Cardiac muscle cell (in vitro differentiated cells and primary cell): ENCODE data around the gene SLC9B2. TPM values are rescaled to one million over a fixed set of nuclear protein-coding genes. Genes with fewer than 3 reads are reported as not detected.

Experiments
- DNase-seq, 2 donors: peaks; one replicate each; pipeline versions ENCODE4 v3.0.0 to v3.0.0-alpha.2; 2010 to 2017; ENCODE audit warnings: low read depth in 1 of 2, low spot score in 1 of 2
- H3K27ac ChIP-seq: fragments of 200-600 bp; sonication (generic); 2 replicates; pipeline ENCODE4 v1.5.1; 2016
- H3K27me3 ChIP-seq: fragments of 200-600 bp; sonication (generic); 2 replicates; pipeline ENCODE4 v1.6.0; 2016; ENCODE audit warnings: control low read depth
- H3K36me3 ChIP-seq: fragments of 200-600 bp; sonication (generic); 2 replicates; pipeline ENCODE4 v1.5.1; 2016; ENCODE audit warnings: control low read depth
- H3K4me1 ChIP-seq: fragments of 200-600 bp; sonication (generic); 2 replicates; pipeline ENCODE4 v1.8.1; 2017; ENCODE audit warnings: low read depth, mild to moderate bottlenecking, mixed run types
- H3K4me3 ChIP-seq: fragments of 200-600 bp; sonication (generic); 2 replicates; pipeline ENCODE4 v1.5.1; 2016; ENCODE audit warnings: mild to moderate bottlenecking
- H3K9me3 ChIP-seq: fragments of 200-600 bp; sonication (generic); 2 replicates; pipeline ENCODE4 v1.5.1; 2017; ENCODE audit warnings: low read depth, mild to moderate bottlenecking, control low read depth
- polyA plus RNA-seq: library from polyadenylated mRNA; unstranded; fragments of >200 nt; fragmentation: Nextera tagmentation; extraction: Ambion mirVana; gene quantifications from 2 replicates; pipeline ENCODE4 v1.2.1, GENCODE V29; 2016
- total RNA-seq: library from RNA; depleted of rRNA; stranded (reverse); fragments of >200 nt; gene quantifications from 2 replicates; pipeline ENCODE4 v1.2.3, GENCODE V29; 2016
- TF ChIP-seq, protein P1 (sequence below): IDR thresholded peaks from 2 replicates; pipeline ENCODE4 v1.5.1; 2012; ENCODE audit warnings: low read depth, mild to moderate bottlenecking, low read length

Gene SLC9B2
- total and polyA plus RNA-seq, 2 experiments from 2014 or later, result 14.5 to 19.1 TPM

DNA sequence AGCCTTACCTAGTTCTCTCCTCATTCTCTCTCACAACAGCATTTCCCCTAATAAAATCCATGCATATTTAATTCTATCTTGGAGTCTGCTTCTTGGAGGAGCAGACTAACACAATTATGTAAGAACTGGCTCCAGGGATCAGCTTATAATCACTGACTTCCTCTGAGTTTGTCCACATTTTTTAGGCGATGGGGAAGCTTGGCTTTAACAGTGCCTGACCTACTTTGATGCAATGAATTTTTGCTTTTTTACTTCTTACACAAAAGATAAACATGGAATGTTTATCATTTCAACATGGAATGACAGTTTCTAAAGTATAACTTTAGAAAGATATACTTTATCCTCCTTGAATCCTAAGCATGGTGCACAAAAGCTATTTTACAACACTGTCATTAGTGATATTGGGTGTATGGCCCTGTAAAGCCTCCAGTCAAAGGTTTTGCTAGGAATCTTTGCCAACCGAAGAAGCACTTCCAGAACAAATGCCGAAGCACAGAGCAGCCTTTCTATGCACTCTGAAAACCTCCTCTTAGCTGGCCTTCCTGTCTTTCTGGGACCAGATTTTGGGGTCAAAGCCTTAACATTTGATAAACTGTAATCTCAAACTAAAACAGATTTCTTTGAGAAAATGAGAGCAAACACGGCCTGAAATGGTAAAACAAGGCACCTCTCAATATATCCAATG, 22.3 kb upstream of the SLC9B2 start:
- peak; percentile 8 to 44 for DNase-seq
- Histone ChIP-seq H3K4me1 (no peaks in the 10 kb centered on the region), H3K36me3 (peaks cover 4% of the 10 kb centered on the region), H3K27ac (no peak overlapping the region), H3K4me3 (peak overlapping the region; percentile 68), H3K9me3 (no peaks in the 10 kb centered on the region), H3K27me3 (no peaks in the 10 kb centered on the region)
- TF ChIP-seq, protein P1, sequence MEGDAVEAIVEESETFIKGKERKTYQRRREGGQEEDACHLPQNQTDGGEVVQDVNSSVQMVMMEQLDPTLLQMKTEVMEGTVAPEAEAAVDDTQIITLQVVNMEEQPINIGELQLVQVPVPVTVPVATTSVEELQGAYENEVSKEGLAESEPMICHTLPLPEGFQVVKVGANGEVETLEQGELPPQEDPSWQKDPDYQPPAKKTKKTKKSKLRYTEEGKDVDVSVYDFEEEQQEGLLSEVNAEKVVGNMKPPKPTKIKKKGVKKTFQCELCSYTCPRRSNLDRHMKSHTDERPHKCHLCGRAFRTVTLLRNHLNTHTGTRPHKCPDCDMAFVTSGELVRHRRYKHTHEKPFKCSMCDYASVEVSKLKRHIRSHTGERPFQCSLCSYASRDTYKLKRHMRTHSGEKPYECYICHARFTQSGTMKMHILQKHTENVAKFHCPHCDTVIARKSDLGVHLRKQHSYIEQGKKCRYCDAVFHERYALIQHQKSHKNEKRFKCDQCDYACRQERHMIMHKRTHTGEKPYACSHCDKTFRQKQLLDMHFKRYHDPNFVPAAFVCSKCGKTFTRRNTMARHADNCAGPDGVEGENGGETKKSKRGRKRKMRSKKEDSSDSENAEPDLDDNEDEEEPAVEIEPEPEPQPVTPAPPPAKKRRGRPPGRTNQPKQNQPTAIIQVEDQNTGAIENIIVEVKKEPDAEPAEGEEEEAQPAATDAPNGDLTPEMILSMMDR, result no peak

DNA sequence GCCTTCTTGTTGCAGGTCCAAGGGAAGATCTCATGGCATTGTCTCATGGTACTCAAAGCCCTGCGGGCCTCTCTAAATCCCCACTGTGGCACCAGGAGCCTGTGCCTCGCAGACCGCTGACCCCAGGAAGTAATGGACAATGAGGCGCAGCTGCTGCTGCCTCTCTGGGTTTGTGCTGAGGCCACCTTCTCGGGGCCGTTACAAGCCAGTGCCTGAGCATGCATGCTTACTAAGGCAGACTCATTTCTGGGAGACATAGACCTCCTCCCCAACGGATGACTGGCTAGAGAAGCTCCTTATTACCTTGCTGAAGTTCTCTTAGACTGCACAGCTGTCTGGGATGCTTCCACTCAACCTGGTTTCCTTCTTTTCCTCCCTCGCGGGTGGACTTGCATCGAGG, 21.8 kb upstream of the SLC9B2 start:
- no peak for DNase-seq
- no peaks in the 10 kb centered on the region for H3K9me3 ChIP-seq
- H3K27me3 ChIP-seq, result no peaks in the 10 kb centered on the region
- no peak overlapping the region for H3K27ac ChIP-seq
- peaks cover 6% of the 10 kb centered on the region for H3K36me3 ChIP-seq
- H3K4me1 ChIP-seq, result no peaks in the 10 kb centered on the region
- TF ChIP-seq, protein P1, result no peak
- H3K4me3 ChIP-seq, result no peak overlapping the region

DNA sequence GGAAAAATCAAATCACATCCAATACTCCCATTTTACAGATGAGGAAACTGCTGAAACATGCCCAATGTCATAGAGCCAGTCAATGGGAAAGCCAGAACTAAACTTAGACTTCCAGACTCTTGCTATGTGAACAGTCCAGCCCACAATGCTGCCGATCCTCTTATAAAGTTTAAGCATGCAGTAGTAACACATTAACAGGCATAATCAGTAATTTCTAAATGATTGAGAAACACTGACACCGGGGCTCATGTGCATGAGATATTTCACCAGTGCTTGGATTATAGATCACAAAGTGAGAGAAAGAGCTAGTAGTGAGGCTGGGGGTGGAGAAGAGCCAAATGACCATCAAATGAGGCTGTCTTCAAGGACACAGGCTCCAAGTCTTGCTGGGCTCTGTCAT, 20.6 kb upstream of the SLC9B2 start:
- H3K9me3 ChIP-seq, result no peaks in the 10 kb centered on the region
- no peak for DNase-seq

DNA sequence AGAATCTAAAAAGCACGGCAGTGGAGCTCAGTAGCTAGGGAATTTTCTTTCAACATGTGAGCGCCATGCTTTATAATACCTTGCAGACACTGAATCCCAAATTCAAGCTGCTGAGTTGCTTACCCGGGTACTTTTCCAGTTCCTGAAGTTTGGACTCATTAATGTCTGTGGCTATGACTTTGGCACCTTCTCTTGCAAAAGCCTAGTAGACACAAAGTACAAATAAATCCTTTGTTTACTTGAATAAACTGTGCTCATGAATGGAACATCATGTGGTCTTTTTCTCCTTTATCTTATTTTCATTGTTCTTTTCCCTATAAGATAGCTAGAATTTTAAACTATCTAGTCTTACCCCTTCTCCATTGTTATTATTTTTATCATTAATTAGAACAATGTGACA, 18.5 kb upstream of the SLC9B2 start:
- H3K27me3 ChIP-seq, result no peaks in the 10 kb centered on the region
- no peak for DNase-seq
- TF ChIP-seq, protein P1, result no peak

More for the DNA sequence above, 20.6 kb upstream of the SLC9B2 start:
- H3K4me3 ChIP-seq, result no peak overlapping the region
- no peaks in the 10 kb centered on the region for H3K4me1 ChIP-seq
- no peak overlapping the region for H3K27ac ChIP-seq
- TF ChIP-seq, protein P1, result no peak
- H3K36me3 ChIP-seq, result peaks cover 10% of the 10 kb centered on the region
- no peaks in the 10 kb centered on the region for H3K27me3 ChIP-seq

DNA sequence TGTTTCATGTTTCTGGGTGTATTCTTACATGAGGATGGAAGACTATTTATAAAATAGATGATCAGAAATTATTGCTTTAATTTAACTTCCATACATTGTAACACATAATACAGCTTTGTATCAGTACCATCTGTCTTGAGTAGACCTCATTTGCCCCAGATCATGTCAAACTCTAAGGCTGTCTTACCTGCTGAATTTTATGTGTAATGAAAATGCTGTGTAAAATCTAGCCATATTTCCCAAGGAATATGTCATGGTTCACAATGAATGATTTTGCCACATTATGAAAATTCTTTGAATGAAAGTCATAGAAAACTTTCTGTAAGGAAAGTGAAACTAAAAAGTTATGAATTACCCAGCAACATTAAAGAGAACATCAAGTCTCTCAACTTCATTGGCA, 15.7 kb upstream of the SLC9B2 start:
- no peak for DNase-seq
- Histone ChIP-seq H3K36me3 (peaks cover 44% of the 10 kb centered on the region), H3K4me1 (no peaks in the 10 kb centered on the region), H3K27ac (no peak overlapping the region), H3K9me3 (no peaks in the 10 kb centered on the region), H3K4me3 (no peak overlapping the region), H3K27me3 (no peaks in the 10 kb centered on the region)
- TF ChIP-seq, protein P1, result no peak

More for the DNA sequence above, 18.5 kb upstream of the SLC9B2 start:
- Histone ChIP-seq H3K9me3 (no peaks in the 10 kb centered on the region), H3K36me3 (peaks cover 21% of the 10 kb centered on the region), H3K4me1 (no peaks in the 10 kb centered on the region), H3K27ac (no peak overlapping the region), H3K4me3 (no peak overlapping the region)
